ENCODE measurements around the gene OR2AG2.

- TF ChIP-seq CTCF (IDR thresholded peaks at IDR 0.05) = no peak
- TF ChIP-seq EP300 (IDR thresholded peaks at IDR 0.05) = no peak
- no peak for TF ChIP-seq POLR2A (IDR thresholded peaks at IDR 0.05)
- TF ChIP-seq POLR2AphosphoS5 (IDR thresholded peaks at IDR 0.05) = no peak
Measured at GRCh38 chr11:6727971-6728760, 43.6 kb downstream of the OR2AG2 start.

All from stomach (tissue), 4 donors.